OCI-LY7 (cell line): ENCODE measurements around the gene RETREG1. TPM values are rescaled to one million over a fixed set of nuclear protein-coding genes. Genes with fewer than 3 reads are reported as not detected.

Experiments
- BruUV-seq: library from RNA; stranded (reverse); fragments of 400-500 nt; replicated peaks from 2 replicates; lab custom pipeline; 2021; lab: Mats Ljungman, UMichigan
- CTCF ChIA-PET: fragments of 300-600 bp; sonication (Branson Sonifier 250); formaldehyde crosslinking; loops from one replicate; lab custom pipeline; 2022; ENCODE audit warnings: antibody characterized with exemption; ENCODE audit not compliant: unreplicated experiment; lab: Charles Lee
- POLR2A ChIA-PET: fragments of 300-600 bp; sonication (Branson Sonifier 250); formaldehyde crosslinking; loops from one replicate; lab custom pipeline; 2022; ENCODE audit warnings: antibody characterized with exemption; lab: Charles Lee
- DNase-seq: peaks from one replicate; pipeline ENCODE4 v3.0.0-alpha.2; 2015; ENCODE audit warnings: low spot score
- H2AFZ ChIP-seq: fragments of 200-600 bp; sonication (generic), shearing (Covaris generic); 2 replicates; pipeline ENCODE4 v1.6.1; 2014; ENCODE audit warnings: mild to moderate bottlenecking, antibody characterized with exemption, low read length, moderate library complexity
- H3K27ac ChIP-seq: fragments of 200-600 bp; sonication (generic); 2 replicates; pipeline ENCODE4 v1.5.1; 2014; ENCODE audit warnings: mixed run types, low read depth, mild to moderate bottlenecking, moderate library complexity, low read length, inconsistent platforms; ENCODE audit not compliant: poor library complexity, severe bottlenecking
- H3K36me3 ChIP-seq: fragments of 200-600 bp; sonication (generic); 2 replicates; pipeline ENCODE4 v1.6.1; 2014; ENCODE audit warnings: mild to moderate bottlenecking, antibody characterized with exemption, low read length, moderate library complexity, mixed read lengths; ENCODE audit not compliant: insufficient read depth
- H3K4me1 ChIP-seq: fragments of 200-600 bp; sonication (generic); 2 replicates; pipeline ENCODE4 v1.5.1; 2014; ENCODE audit warnings: mild to moderate bottlenecking, low read length; ENCODE audit not compliant: insufficient read depth, poor library complexity, severe bottlenecking
- H3K4me2 ChIP-seq: fragments of 200-600 bp; sonication (generic); 2 replicates; pipeline ENCODE4 v1.6.1; 2014; ENCODE audit warnings: mild to moderate bottlenecking, low read length
- H3K4me3 ChIP-seq: fragments of 200-600 bp; sonication (generic); 2 replicates; pipeline ENCODE4 v1.5.1; 2014; ENCODE audit warnings: mild to moderate bottlenecking, low read depth, low read length; ENCODE audit not compliant: poor library complexity, severe bottlenecking
- H3K79me2 ChIP-seq: fragments of 200-600 bp; sonication (generic); 2 replicates; pipeline ENCODE4 v1.6.1; 2016; ENCODE audit warnings: low read depth, mild to moderate bottlenecking, low read length, moderate library complexity, mixed read lengths; ENCODE audit not compliant: insufficient read depth
- H3K9me2 ChIP-seq: fragments of 200-600 bp; sonication (generic); 2 replicates; pipeline ENCODE4 v1.6.1; 2016; ENCODE audit warnings: mild to moderate bottlenecking, low read length, mixed read lengths; ENCODE audit not compliant: insufficient read depth
- H3K9me3 ChIP-seq: fragments of 200-600 bp; sonication (generic); 2 replicates; pipeline ENCODE4 v1.6.1; 2014; ENCODE audit warnings: mild to moderate bottlenecking, mixed run types, low read length, mixed read lengths
- H4K20me1 ChIP-seq: fragments of 200-600 bp; sonication (generic); 2 replicates; pipeline ENCODE4 v1.6.1; 2014; ENCODE audit warnings: mild to moderate bottlenecking, antibody characterized with exemption, low read length, moderate library complexity, mixed read lengths; ENCODE audit not compliant: insufficient read depth
- EZH2phosphoT487 ChIP-seq: fragments of 200-600 bp; sonication (generic); IDR thresholded peaks from 2 replicates; pipeline ENCODE4 v1.6.1; 2018; ENCODE audit warnings: low read depth, borderline replicate concordance, mild to moderate bottlenecking, mixed run types, antibody characterized with exemption, low read length, moderate library complexity, mixed read lengths
- intact Hi-C: fragments of 100-400 bp; cut with micrococcal nuclease; formaldehyde crosslinking; loops from one replicate; pipeline ENCODE4 v1.10.0; 2022; ENCODE audit not compliant: unreplicated experiment
- total RNA-seq, 2 experiments: library from RNA; depleted of rRNA in 1 of 2; stranded (reverse); fragments of >200 nt in 1 of 2; shearing (Covaris generic) in 1 of 2; gene quantifications; 2 replicates each; pipeline ENCODE4 v1.2.3, GENCODE V29; 2014 to 2022
- TF ChIP-seq, protein P1 (sequence below): fragments of 200-600 bp; sonication (generic); conservative IDR thresholded peaks from 2 replicates; pipeline ENCODE4 v1.5.1; 2014; ENCODE audit warnings: mild to moderate bottlenecking, antibody characterized with exemption, low read length, moderate library complexity, mixed read lengths

The RETREG1 gene
- total RNA-seq, 2 experiments from 2014 or later: 2.4 to 2.6 TPM

DNA sequence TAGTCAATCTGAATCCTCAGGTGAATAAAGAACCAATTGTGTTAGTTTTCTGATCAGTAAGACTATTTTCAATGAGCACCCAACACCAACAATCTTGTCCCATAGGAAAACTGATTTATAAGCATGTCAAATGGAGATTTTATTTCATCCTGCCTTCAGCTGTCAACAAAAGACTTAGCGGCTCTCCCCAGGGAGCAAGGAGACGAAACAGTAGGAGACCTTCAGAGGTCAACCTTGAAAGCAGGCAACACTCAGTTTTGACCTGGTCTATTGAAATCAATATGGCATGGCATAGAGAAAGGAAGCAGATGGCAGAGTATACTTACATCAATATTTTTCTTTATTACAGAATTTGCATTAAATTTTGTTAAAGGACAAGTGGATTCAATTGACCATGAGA lies 185.3 kb downstream of the RETREG1 start:
- DNase-seq: no peak
- H4K20me1 ChIP-seq: no peaks in the 10 kb centered on the region
- POLR2A ChIA-PET: no interaction called here
- no peak overlapping the region for H3K27ac ChIP-seq
- intact Hi-C loops: no loop called here
- H3K4me1 ChIP-seq: no peaks in the 10 kb centered on the region
- no peak overlapping the region for H3K4me2 ChIP-seq
- H2AFZ ChIP-seq: no peak overlapping the region
- H3K9me3 ChIP-seq: no peaks in the 10 kb centered on the region
- TF ChIP-seq, protein P1, sequence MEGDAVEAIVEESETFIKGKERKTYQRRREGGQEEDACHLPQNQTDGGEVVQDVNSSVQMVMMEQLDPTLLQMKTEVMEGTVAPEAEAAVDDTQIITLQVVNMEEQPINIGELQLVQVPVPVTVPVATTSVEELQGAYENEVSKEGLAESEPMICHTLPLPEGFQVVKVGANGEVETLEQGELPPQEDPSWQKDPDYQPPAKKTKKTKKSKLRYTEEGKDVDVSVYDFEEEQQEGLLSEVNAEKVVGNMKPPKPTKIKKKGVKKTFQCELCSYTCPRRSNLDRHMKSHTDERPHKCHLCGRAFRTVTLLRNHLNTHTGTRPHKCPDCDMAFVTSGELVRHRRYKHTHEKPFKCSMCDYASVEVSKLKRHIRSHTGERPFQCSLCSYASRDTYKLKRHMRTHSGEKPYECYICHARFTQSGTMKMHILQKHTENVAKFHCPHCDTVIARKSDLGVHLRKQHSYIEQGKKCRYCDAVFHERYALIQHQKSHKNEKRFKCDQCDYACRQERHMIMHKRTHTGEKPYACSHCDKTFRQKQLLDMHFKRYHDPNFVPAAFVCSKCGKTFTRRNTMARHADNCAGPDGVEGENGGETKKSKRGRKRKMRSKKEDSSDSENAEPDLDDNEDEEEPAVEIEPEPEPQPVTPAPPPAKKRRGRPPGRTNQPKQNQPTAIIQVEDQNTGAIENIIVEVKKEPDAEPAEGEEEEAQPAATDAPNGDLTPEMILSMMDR: no peak
- TF ChIP-seq EZH2phosphoT487: no peak
- no peak overlapping the region for H3K4me3 ChIP-seq
- CTCF ChIA-PET: no interaction called here
- H3K79me2 ChIP-seq: no peaks in the 10 kb centered on the region
- no peaks in the 10 kb centered on the region for H3K9me2 ChIP-seq
- BruUV-seq: no TSS peak
- H3K36me3 ChIP-seq: no peaks in the 10 kb centered on the region

DNA sequence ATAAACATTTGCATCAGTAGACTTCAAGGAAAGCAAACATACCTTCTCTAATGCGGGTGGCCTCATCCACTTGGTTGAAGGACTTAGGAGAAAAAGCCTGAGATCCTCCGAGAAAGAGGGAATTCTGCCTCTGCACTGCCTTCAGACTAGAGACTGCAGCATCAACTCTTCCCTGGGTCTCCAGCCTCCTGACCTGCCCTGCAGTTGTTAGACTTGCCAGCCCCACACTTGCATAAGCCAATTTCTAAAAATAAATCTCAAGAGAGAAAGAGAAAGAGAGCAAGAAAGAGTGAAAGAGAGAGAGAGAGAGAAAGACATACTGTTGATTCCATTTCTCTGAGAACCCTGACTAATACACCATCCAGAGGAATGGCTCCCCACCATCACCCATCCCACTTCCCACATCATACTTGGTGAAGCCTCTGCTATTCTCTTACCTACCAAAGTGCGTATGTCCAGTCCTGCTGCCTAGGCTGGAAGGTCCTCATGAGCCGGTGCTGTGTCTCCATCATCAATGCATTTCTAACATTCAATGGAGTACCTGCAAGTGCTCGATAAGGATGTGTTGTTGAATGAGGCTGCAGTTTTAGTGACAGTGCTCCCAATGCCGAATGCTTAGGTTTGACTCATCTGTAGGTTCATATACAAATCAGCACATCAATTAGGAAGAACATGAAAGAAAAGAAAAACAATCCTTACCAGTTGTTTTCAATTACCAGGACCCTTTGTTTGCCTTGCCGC lies 186.3 kb downstream of the RETREG1 start:
- CTCF ChIA-PET: no interaction called here
- Histone ChIP-seq H3K4me3 (no peak overlapping the region), H3K36me3 (no peaks in the 10 kb centered on the region), H2AFZ (no peak overlapping the region), H3K27ac (no peak overlapping the region), H3K79me2 (no peaks in the 10 kb centered on the region), H4K20me1 (no peaks in the 10 kb centered on the region), H3K9me3 (no peaks in the 10 kb centered on the region), H3K4me2 (no peak overlapping the region), H3K4me1 (no peaks in the 10 kb centered on the region), H3K9me2 (no peaks in the 10 kb centered on the region)
- POLR2A ChIA-PET: no interaction called here
- BruUV-seq: no TSS peak
- intact Hi-C loops: no loop called here
- no peak for DNase-seq
- TF ChIP-seq, protein P1: no peak
- no peak for TF ChIP-seq EZH2phosphoT487

DNA sequence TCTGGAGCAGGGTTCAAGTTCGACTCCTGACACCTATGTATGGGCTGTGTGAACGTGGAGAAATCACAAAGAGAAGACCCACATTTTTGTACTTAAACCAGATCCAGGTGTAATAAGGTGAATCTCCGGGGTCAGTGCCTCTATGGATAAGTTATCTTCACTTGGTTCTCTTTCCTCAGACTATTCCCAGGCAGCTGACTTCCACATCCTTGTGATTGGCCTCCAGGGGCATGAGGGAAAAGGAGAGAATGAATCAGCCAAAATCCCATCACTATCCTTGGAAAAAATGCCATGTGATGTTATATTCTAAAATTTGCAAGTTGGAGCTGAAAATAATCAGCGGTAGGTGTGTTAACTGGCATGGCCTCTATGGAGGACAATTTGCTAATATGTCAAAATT lies 188.4 kb downstream of the RETREG1 start:
- TF ChIP-seq, protein P1: no peak
- TF ChIP-seq EZH2phosphoT487: no peak
- Histone ChIP-seq H3K4me2 (no peak overlapping the region), H3K4me3 (no peak overlapping the region), H2AFZ (no peak overlapping the region), H3K79me2 (no peaks in the 10 kb centered on the region), H3K9me3 (no peaks in the 10 kb centered on the region), H4K20me1 (no peaks in the 10 kb centered on the region), H3K36me3 (no peaks in the 10 kb centered on the region), H3K4me1 (no peaks in the 10 kb centered on the region), H3K27ac (no peak overlapping the region), H3K9me2 (no peaks in the 10 kb centered on the region)
- BruUV-seq: no TSS peak
- ChIA-PET CTCF (no interaction called here), POLR2A (no interaction called here)
- DNase-seq: no peak
- intact Hi-C loops: no loop called here
